HepG2 (cell line): ENCODE data around the gene DHX16. TPM values are rescaled to one million over a fixed set of nuclear protein-coding genes. Genes with fewer than 3 reads are reported as not detected.

Experiments
- ARID3A ChIP-seq: IDR thresholded peaks from 2 replicates; pipeline ENCODE4 v1.6.1; 2012; ENCODE audit warnings: low read depth, low read length, improper control_type of control experiment
- BRD4 ChIP-seq: sonication (generic); formaldehyde crosslinking; IDR thresholded peaks from 2 replicates; pipeline ENCODE4 v1.4.0; 2020; ENCODE audit warnings: missing genetic modification reagents
- CSRNP1 ChIP-seq: sonication (generic); formaldehyde crosslinking; IDR thresholded peaks from 2 replicates; pipeline ENCODE4 v1.8.1; 2023; ENCODE audit warnings: mild to moderate bottlenecking, missing genetic modification reagents
- E2F5 ChIP-seq: sonication (generic); formaldehyde crosslinking; conservative IDR thresholded peaks from 2 replicates; pipeline ENCODE4 v1.4.0; 2020; ENCODE audit warnings: missing genetic modification reagents
- ETV5 ChIP-seq: IDR thresholded peaks from 2 replicates; pipeline ENCODE4 v1.6.1; 2018; ENCODE audit warnings: missing biosample characterization, missing genetic modification reagents, inconsistent platforms, borderline replicate concordance
- FOXP1 ChIP-seq, 2 experiments: fragments of 450-650 bp in 1 of 2; IDR thresholded peaks; 2 replicates each; pipeline ENCODE4 v1.6.1; 2017 to 2018; ENCODE audit warnings: antibody characterized with exemption in 1 of 2
- MLXIP ChIP-seq: sonication (generic); formaldehyde crosslinking; IDR thresholded peaks from 2 replicates; pipeline ENCODE4 v1.9.0; 2021; ENCODE audit warnings: missing genetic modification reagents, borderline replicate concordance
- NFE2 ChIP-seq: sonication (generic); formaldehyde crosslinking; IDR thresholded peaks from 2 replicates; pipeline ENCODE4 v1.4.0; 2020; ENCODE audit warnings: missing genetic modification reagents
- NFIB ChIP-seq: sonication (generic); formaldehyde crosslinking; IDR thresholded peaks from 2 replicates; pipeline ENCODE4 v1.9.0; 2021; ENCODE audit warnings: missing genetic modification reagents, mild to moderate bottlenecking, borderline replicate concordance
- NONO ChIP-seq, 2 experiments: fragments of 450-650 bp in 1 of 2; sonication (generic) in 1 of 2; formaldehyde crosslinking in 1 of 2; IDR thresholded peaks in 1 of 2; conservative IDR thresholded peaks in 1 of 2; 2 replicates each; pipeline versions ENCODE4 v1.6.1 to v1.8.0; 2017 to 2022; ENCODE audit warnings: mild to moderate bottlenecking in 1 of 2, missing genetic modification reagents in 1 of 2, moderate library complexity in 1 of 2
- PHF21A ChIP-seq: sonication (generic); formaldehyde crosslinking; IDR thresholded peaks from 2 replicates; pipeline ENCODE4 v1.5.0; 2020; ENCODE audit warnings: mild to moderate bottlenecking, missing genetic modification reagents
- REL ChIP-seq: sonication (generic); formaldehyde crosslinking; conservative IDR thresholded peaks from 2 replicates; pipeline ENCODE4 v1.8.0; 2022; ENCODE audit warnings: mild to moderate bottlenecking, missing genetic modification reagents, moderate library complexity
- RFXANK ChIP-seq: IDR thresholded peaks from 2 replicates; pipeline ENCODE4 v1.6.1; 2016
- SRF ChIP-seq: IDR thresholded peaks from 2 replicates; pipeline ENCODE4 v1.6.1; 2011; ENCODE audit warnings: mild to moderate bottlenecking, low read depth, low read length, moderate library complexity
- ZFAT ChIP-seq: sonication (generic); formaldehyde crosslinking; conservative IDR thresholded peaks from 2 replicates; pipeline ENCODE4 v1.8.1; 2023; ENCODE audit warnings: missing genetic modification reagents, inconsistent platforms
- ZNF780A ChIP-seq: sonication (generic); formaldehyde crosslinking; IDR thresholded peaks from 2 replicates; pipeline ENCODE4 v1.8.0; 2022; ENCODE audit warnings: mild to moderate bottlenecking, missing genetic modification reagents, moderate library complexity
- polyA plus RNA-seq, 8 experiments: library from polyadenylated mRNA; depleted of rRNA in 3 of 8; stranded (reverse) in 7 of 8; unstranded in 1 of 8; fragments of >200 nt; fragmentation: Illumina TruSeq in 4 of 8; extraction: Trizol in 4 of 8; gene quantifications; 2 replicates each; pipeline versions ENCODE4 v1.2.1 to v1.2.3, GENCODE V29; 2011 to 2016; ENCODE audit warnings: low read depth in 4 of 8, missing spikeins in 1 of 8, mixed read lengths in 1 of 8; ENCODE audit not compliant: insufficient read depth in 1 of 8
- total RNA-seq, 5 experiments: library from RNA; depleted of rRNA; stranded (reverse); fragments of >200 nt; fragmentation: Illumina TruSeq; extraction: Trizol; gene quantifications; 2 replicates each; pipeline ENCODE4 v1.2.3, GENCODE V29; 2016; ENCODE audit warnings: low read depth in 1 of 5
- TF ChIP-seq, protein P1 (sequence below): sonication (generic); formaldehyde crosslinking; IDR thresholded peaks from 2 replicates; pipeline ENCODE4 v1.5.0; 2020; ENCODE audit warnings: missing genetic modification reagents, mild to moderate bottlenecking, borderline replicate concordance
- TF ChIP-seq, protein P2 (sequence below): sonication (generic); formaldehyde crosslinking; IDR thresholded peaks from 2 replicates; pipeline ENCODE4 v1.4.0; 2020; ENCODE audit warnings: missing genetic modification reagents

Gene DHX16
- total and polyA plus RNA-seq, 2 of the 13 experiments (the other 11 are each of a cell fraction or from before 2014, with no cell fraction given) = 57.0 to 58.5 TPM

DNA sequence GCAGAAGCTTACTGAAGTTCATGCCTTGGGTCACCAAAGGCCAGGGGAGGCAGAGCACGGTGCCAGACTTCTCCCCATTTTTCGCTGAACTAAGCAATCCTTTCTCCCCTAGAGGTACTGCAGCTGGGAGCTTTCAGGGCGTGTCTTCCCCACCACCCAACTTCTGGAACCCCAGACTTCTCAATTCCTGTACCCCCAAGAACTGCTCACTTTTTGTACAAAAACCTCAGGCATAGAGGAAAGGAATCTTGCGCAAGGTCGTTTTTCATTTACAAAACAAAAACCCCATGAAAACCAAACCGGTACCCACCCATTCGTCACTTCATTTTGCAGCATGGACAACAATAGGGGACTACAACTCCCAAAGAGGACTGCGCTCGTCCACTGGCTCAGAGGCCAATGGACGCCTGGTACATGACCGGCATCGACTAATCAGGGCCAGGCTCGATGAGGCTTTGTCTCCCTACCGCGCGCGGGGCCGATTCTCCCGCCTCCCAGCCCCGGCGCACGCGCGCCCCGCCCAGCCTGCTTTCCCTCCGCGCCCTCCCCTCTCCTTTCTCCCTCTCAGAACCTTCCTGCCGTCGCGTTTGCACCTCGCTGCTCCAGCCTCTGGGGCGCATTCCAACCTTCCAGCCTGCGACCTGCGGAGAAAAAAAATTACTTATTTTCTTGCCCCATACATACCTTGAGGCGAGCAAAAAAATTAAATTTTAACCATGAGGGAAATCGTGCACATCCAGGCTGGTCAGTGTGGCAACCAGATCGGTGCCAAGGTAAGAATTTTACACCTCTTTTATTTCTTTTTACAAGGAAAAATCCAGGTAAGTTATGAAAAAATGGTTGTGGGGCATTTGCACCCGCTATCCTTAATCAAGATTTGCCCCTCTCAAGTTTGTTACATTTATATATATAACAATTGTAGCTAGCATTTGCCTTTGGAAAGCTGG is 47.3 kb upstream of the DHX16 start, which contains the start of gene TUBB (continued):
- peak; percentile 32; the same call in 1 of the 2 replicates for TF ChIP-seq ETV5
- TF ChIP-seq ARID3A = 0 out of 2 replicates have a peak, but pooled peaks have one; percentile 37
- TF ChIP-seq SRF = no peak
- TF ChIP-seq E2F5 = peak; percentile 92
- TF ChIP-seq, protein P1, sequence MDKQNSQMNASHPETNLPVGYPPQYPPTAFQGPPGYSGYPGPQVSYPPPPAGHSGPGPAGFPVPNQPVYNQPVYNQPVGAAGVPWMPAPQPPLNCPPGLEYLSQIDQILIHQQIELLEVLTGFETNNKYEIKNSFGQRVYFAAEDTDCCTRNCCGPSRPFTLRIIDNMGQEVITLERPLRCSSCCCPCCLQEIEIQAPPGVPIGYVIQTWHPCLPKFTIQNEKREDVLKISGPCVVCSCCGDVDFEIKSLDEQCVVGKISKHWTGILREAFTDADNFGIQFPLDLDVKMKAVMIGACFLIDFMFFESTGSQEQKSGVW (CRISPR knock-in tag) = 0 out of 2 replicates have a peak, but pooled peaks have one; percentile 77
- TF ChIP-seq NFIB (CRISPR knock-in tag) = no peak
- TF ChIP-seq PHF21A = peak; percentile 56
- TF ChIP-seq ZFAT = no peak
- no peak for TF ChIP-seq RFXANK (CRISPR knock-in tag)
- TF ChIP-seq MLXIP (CRISPR knock-in tag) = no peak
- TF ChIP-seq ZNF780A (CRISPR knock-in tag) = no peak
- no peak; the same call in 1 of the 2 replicates for TF ChIP-seq FOXP1 (IDR thresholded peaks at IDR 0.05)
- peak; percentile 18 for TF ChIP-seq FOXP1 (CRISPR knock-in tag; IDR thresholded peaks at IDR 0.05)
- TF ChIP-seq NONO (IDR thresholded peaks at IDR 0.05) = no peak
- peak; percentile 74; the same call in 1 of the 2 replicates for TF ChIP-seq NONO (CRISPR knock-in tag; conservative IDR thresholded peaks at IDR 0.05)
- TF ChIP-seq BRD4 = 0 out of 2 replicates have a peak, but pooled peaks have one; percentile 65
- 0 out of 2 replicates have a peak, but pooled peaks have one; percentile 52 for TF ChIP-seq REL (CRISPR knock-in tag)
- TF ChIP-seq, protein P2, sequence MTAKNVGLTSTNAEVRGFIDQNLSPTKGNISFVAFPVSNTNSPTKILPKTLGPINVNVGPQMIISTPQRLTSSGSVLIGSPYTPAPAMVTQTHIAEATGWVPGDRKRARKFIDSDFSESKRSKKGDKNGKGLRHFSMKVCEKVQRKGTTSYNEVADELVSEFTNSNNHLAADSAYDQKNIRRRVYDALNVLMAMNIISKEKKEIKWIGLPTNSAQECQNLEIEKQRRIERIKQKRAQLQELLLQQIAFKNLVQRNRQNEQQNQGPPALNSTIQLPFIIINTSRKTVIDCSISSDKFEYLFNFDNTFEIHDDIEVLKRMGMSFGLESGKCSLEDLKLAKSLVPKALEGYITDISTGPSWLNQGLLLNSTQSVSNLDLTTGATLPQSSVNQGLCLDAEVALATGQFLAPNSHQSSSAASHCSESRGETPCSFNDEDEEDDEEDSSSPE (CRISPR knock-in tag) = peak; percentile 97
- peak; percentile 74; the same call in 1 of the 2 replicates for TF ChIP-seq CSRNP1 (CRISPR knock-in tag)
- TF ChIP-seq NFE2 (CRISPR knock-in tag) = no peak
